Measurements from ENCODE around the gene ADNP2.

ADNP2 gene

GRCh38 chr18:80086281-80086680 is 22.8 kb upstream of the ADNP2 start:
- Histone ChIP-seq H4K20me1 (ENCODE audit: insufficient read depth, low read length) (no peaks in the 10 kb centered on the region), H3K4me2 (ENCODE audit: low read length) (no peak overlapping the region), H3F3A (ENCODE audit: insufficient read depth, low read length) (no peaks in the 10 kb centered on the region), H3K4me1 (ENCODE audit: insufficient read depth, low read length, severe bottlenecking) (no peaks in the 10 kb centered on the region), H3K36me3 (ENCODE audit: insufficient read depth, low read length) (no peaks in the 10 kb centered on the region; the same call in 1 of the 2 replicates), H3K27me3 (ENCODE audit: insufficient read depth, low read length) (no peaks in the 10 kb centered on the region), H3K27ac (ENCODE audit: low read depth, low read length, poor library complexity, severe bottlenecking) (no peak overlapping the region), H2AFZ (ENCODE audit: low read length) (no peak overlapping the region), H3K9me3 (ENCODE audit: low read length) (peaks cover 10% of the 10 kb centered on the region), H3K9ac (ENCODE audit: low read length) (no peak overlapping the region), H3K9me2 (ENCODE audit: low read depth, low read length) (no peaks in the 10 kb centered on the region), H3K79me2 (ENCODE audit: insufficient read depth, low read length) (no peaks in the 10 kb centered on the region), H3K4me3 (ENCODE audit: low read depth, low read length, poor library complexity, severe bottlenecking) (no peak overlapping the region)
- no peak for TF ChIP-seq CTCF (IDR thresholded peaks at IDR 0.05; ENCODE audit: low read length)
- no peak for TF ChIP-seq EZH2 (IDR thresholded peaks at IDR 0.05; ENCODE audit: borderline replicate concordance, low read length)

DNA sequence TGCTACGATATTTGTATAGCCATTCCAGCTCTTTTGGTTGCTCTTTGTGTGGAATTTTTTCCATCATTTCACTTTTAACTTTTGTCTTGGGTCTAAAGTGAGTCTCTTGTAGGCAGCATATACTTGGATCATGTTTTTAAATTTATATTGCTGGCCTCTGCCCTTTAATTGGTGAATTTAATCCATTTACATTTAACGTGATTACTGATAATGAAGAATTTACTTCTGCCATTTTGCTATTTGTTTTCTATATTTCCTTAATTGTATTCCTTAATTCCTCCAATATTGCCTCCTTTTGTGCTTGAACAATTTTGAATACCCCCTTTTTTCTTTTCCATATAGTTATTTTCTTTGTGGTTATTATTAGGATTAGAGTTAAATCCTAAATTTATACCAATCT is 21.0 kb upstream of the ADNP2 start:
- Histone ChIP-seq H3K4me1 (ENCODE audit: insufficient read depth, low read length, severe bottlenecking) (no peaks in the 10 kb centered on the region), H3K9ac (ENCODE audit: low read length) (no peak overlapping the region), H3K27ac (ENCODE audit: low read depth, low read length, poor library complexity, severe bottlenecking) (no peak overlapping the region), H3K79me2 (ENCODE audit: insufficient read depth, low read length) (no peaks in the 10 kb centered on the region), H3K9me3 (ENCODE audit: low read length) (peaks cover 10% of the 10 kb centered on the region), H3K4me3 (ENCODE audit: low read depth, low read length, poor library complexity, severe bottlenecking) (no peak overlapping the region), H3K9me2 (ENCODE audit: low read depth, low read length) (no peaks in the 10 kb centered on the region), H2AFZ (ENCODE audit: low read length) (no peak overlapping the region), H3K4me2 (ENCODE audit: low read length) (no peak overlapping the region), H3K27me3 (ENCODE audit: insufficient read depth, low read length) (no peaks in the 10 kb centered on the region), H4K20me1 (ENCODE audit: insufficient read depth, low read length) (no peaks in the 10 kb centered on the region), H3K36me3 (ENCODE audit: insufficient read depth, low read length) (no peaks in the 10 kb centered on the region; the same call in 1 of the 2 replicates), H3F3A (ENCODE audit: insufficient read depth, low read length) (no peaks in the 10 kb centered on the region)
- TF ChIP-seq CTCF (IDR thresholded peaks at IDR 0.05; ENCODE audit: low read length): no peak
- TF ChIP-seq EZH2 (IDR thresholded peaks at IDR 0.05; ENCODE audit: borderline replicate concordance, low read length): no peak

- Histone ChIP-seq H3K9ac (ENCODE audit: low read length) (no peak overlapping the region), H3K4me3 (ENCODE audit: low read depth, low read length, poor library complexity, severe bottlenecking) (no peak overlapping the region), H3K4me1 (ENCODE audit: insufficient read depth, low read length, severe bottlenecking) (no peaks in the 10 kb centered on the region), H3K27me3 (ENCODE audit: insufficient read depth, low read length) (no peaks in the 10 kb centered on the region), H2AFZ (ENCODE audit: low read length) (no peak overlapping the region), H3K27ac (ENCODE audit: low read depth, low read length, poor library complexity, severe bottlenecking) (no peak overlapping the region), H3K9me2 (ENCODE audit: low read depth, low read length) (no peaks in the 10 kb centered on the region), H3K9me3 (ENCODE audit: low read length) (peaks cover 10% of the 10 kb centered on the region), H4K20me1 (ENCODE audit: insufficient read depth, low read length) (no peaks in the 10 kb centered on the region), H3K4me2 (ENCODE audit: low read length) (no peak overlapping the region), H3K79me2 (ENCODE audit: insufficient read depth, low read length) (no peaks in the 10 kb centered on the region), H3K36me3 (ENCODE audit: insufficient read depth, low read length) (no peaks in the 10 kb centered on the region; the same call in 1 of the 2 replicates), H3F3A (ENCODE audit: insufficient read depth, low read length) (no peaks in the 10 kb centered on the region)
- TF ChIP-seq EZH2 (IDR thresholded peaks at IDR 0.05; ENCODE audit: borderline replicate concordance, low read length) (no peak), CTCF (IDR thresholded peaks at IDR 0.05; ENCODE audit: low read length) (no peak)
These were observed 20.2 kb upstream of the ADNP2 start for GRCh38 chr18:80088823-80089222.
